NCI-H2227 (cell line): ENCODE data around the gene ZBTB39.
"Not testable (repeated sequence)": the region's sequence is repeated elsewhere in the genome, so short reads cannot be mapped to it uniquely, and the experiment has no call there.

Source experiments
- DNase-seq: peaks from one replicate; lab custom pipeline; 2025; ENCODE audit not compliant: unreplicated experiment; lab: John Stamatoyannopoulos, UW

The ZBTB39 gene

DNA sequence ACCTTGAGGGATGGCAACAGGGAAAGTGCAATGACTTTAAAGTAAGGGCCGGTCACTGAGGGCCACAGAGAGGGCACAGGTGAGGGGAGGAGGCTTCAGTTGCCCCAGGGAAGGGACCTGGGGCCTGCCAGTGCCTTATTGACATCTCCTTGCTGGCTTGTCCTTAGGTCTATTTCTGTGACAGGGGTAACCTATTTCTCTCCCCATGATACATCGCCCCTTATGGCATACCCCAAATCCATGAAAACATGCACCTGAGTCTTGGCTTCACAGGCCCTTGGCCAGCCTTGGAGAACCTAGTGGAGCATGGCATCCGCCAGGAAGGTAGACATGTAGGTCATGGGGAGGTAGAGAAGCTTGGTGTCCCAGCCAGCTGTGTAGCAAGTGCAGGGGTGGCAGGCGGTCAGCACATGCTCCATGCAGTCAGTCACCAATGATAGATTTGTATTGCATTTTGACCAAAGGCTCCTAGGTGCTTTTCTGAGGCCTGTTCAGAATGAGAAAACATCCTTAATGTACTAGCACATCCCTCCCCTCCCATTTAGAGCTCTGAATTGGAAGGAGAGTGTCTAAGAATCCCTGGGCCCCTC, 25.3 kb downstream of the ZBTB39 start:
- no peak for DNase-seq

DNA sequence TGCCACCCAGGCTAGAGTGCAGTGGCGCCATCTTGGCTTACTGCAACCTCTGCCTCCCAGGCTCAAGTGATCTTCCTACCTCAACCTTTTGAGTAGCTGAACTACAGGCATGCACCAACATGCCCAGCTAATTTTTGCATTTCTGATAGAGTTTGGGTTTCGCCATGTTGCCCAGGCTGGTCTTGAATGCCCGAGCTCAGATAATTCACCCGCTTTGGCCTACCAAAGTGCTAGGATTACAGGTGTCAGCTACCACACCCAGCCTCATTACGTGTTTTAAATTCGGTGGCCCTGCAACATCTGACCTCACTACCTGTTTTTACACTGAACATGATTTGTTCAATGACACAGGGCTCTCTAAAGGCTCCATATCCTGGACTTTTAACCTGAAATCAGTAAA, 26.1 kb downstream of the ZBTB39 start:
- no peak for DNase-seq

DNA sequence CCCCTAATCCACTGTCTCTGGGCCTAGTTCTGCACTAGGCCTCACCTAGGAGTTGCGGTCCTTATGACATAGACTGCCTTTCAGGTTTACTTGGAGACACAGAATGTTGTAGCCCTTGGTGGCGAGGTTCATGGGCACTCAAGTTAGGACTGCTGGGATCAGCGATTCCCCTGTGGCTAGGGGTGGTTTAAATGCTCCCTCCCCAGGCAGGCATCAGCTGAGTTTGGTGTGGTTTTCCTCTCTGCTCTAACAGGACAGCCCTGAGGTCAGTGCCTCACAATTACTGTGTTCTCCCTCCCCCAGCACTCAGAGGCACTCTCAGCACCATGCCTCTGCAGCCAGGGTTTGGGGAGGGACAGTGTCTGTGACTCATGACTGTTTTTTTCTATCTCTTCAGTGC, 26.7 kb downstream of the ZBTB39 start:
- no peak for DNase-seq

DNA sequence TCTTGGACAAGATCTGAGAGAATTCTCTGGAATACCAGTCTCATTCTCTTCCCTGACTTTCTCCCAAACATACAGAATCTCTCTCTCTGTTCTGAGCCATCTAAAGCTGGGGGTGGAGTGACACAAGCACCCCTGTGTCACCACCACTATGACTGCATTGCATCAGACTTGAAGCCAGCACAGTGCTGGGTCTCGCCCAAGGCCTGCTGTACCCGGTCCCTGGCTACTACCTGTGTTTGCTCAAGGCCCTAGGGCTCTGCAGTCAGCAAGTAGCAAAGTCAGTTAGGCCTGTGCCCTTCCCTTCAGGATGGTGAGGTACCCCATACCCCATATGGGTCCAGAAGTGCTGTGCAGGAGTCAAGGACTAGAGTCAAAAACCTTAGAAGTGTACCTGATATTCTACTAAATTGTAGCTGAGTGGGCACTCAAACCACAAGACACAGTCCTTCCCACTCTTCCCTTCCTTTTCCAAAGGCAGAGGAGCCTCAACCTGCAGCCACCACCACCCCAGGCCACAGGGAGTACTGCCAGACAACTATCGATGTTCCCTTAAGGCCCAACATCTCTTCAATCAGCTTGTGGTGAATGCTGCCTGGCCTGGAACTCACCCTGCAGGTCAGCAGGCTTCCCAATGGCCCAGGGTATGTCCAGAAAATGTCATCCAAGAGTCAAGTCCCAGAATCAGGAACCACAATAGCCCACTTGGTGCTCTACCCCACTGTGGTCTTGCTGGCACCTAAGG, 27.8 kb downstream of the ZBTB39 start:
- DNase-seq: no peak

DNA sequence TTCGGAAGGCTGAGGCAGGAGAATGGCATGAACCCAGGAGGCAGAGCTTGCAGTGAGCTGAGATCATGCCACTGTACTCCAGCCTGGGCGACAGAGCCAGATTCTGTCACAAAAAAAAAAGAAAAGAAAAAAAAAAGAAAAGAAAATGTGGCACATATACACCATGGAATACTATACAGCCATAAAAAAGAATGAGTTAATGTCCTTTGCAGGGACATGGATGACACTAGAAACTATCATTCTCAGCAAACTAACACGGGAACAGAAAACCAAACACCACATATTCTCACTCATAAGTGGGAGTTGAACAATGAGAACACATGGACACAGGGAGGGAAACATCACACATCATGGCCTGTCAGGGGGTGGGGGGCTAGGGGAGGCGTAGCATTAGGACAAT, 29.0 kb downstream of the ZBTB39 start:
- DNase-seq: not testable (repeated sequence)

DNA sequence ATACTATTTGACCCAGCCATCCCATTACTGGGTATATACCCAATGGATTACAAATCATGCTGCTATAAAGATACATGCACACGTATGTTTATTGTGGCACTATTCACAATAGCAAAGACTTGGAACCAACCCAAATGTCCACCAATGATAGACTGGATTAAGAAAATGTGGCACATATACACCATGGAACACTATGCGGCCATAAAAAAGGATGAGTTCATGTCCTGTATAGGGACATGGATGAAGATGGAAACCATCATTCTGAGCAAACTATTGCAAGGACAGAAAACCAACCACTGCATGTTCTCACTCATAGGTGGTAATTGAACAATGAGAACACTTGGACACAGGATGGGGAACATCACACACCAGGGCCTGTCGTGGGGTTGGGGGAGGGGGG, 32.1 kb downstream of the ZBTB39 start:
- DNase-seq: not testable (repeated sequence)

DNA sequence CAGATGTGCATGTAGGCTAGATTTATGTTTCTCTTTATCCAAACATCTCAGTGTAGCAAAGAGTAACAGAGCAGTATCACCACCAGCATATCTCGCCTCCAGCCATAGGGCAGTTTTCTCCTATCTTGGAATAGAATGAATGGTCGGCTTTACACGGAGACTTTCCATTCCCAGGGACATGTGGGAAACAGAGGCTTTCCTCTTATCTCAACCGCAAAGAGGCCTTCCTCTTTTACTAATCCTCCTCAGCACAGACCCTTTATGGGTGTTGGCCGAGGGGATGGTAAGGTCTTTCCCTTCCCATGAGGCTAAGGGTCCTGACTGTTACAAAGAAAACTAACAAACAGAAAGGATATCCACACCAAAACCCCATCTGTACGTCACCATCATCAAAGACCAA, 37.4 kb downstream of the ZBTB39 start:
- DNase-seq: not testable (repeated sequence)

DNA sequence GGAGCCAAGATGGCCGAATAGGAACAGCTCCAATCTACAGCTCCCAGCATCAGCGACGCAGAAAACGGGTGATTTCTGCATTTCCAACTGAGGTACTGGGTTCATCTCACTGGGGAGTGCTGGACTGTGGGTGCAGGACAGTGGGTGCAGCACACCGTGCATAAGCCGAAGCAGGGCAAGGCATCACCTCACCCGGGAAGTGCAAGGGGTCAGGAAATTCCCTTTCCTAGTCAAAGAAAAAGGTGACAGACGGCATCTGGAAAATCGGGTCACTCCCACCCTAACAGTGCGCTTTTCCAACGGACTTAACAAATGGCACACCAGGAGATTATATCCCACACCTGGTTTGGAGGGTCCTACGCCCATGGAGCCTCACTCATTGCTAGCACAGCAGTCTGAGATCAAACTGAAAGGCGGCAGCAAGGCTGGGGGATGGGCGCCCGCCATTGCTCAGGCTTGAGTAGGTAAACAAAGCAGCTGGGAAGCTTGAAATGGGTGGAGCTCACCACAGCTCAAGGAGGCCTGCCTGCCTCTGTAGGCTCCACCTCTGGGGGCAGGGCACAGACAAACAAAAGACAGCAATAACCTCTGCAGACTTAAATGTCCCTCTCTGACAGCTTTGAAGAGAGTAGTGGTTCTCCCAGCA, 40.2 kb downstream of the ZBTB39 start:
- not testable (repeated sequence) for DNase-seq

DNA sequence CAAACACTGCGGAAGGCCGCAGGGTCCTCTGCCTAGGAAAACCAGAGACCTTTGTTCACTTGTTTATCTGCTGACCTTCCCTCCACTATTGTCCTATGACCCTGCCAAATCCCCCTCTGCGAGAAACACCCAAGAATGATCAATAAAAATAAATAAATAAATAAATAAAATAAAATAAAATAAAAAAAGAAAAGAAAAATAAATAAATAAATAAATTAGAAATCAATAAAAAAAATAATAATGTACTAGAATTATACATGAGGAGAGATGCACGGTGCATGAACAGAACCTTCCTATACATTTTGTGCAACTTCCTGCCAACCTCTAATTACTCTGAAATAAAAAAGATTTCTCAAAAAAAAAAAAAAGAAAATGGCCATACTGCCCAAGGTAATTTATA, 41.2 kb downstream of the ZBTB39 start:
- not testable (repeated sequence) for DNase-seq

DNA sequence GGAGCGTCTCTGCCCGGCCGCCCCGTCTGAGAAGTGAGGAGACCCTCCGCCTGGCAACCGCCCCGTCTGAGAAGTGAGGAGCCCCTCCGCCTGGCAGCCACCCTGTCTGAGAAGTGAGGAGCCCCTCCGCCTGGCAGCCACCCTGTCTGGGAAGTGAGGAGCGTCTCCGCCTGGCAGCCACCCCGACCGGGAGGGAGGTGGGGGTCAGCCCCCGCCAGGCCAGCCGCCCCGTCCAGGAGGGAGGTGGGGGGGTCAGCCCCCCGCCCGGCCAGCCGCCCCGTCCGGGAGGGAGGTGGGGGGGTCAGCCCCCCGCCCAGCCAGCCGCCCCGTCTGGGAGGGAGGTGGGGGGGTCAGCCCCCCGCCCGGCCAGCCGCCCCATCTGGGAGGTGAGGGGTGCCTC, 42.8 kb downstream of the ZBTB39 start:
- DNase-seq: not testable (repeated sequence)

DNA sequence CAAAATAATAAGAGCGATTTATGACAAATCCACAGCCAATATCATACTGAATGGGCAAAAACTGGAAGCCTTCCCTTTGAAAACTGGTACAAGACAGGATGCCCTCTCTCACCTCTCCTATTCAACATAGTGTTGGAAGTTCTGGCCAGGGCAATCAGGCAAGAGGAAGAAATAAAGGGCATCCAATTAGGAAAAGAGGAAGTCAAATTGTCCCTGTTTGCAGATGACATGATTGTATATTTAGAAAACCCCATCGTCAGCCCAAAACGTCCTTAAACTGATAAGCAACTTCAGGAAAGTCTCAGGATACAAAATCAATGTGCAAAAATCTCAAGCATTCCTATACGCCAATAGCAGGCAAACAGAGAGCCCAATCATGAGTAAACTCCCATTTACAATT, 44.1 kb downstream of the ZBTB39 start:
- not testable (repeated sequence) for DNase-seq

DNA sequence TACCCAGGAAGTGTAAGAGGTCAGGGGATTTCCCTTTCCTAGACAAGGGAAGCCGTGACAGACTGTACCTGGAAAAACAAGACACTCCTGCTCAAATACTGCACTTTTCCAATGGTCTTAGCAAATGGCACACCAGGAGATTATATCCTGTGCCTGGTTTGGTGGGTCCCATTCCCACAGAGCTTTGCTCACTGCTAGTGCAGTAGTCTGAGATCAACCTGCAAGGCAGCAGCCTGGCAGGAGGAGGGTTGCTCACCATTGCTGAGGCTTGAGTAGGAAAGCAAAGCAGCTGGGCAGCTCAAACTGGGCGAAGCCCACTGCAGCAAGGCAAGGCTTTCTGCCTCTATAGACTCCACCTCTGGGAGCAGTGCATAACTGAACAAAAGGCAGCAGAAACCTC, 47.9 kb downstream of the ZBTB39 start:
- no peak for DNase-seq

DNA sequence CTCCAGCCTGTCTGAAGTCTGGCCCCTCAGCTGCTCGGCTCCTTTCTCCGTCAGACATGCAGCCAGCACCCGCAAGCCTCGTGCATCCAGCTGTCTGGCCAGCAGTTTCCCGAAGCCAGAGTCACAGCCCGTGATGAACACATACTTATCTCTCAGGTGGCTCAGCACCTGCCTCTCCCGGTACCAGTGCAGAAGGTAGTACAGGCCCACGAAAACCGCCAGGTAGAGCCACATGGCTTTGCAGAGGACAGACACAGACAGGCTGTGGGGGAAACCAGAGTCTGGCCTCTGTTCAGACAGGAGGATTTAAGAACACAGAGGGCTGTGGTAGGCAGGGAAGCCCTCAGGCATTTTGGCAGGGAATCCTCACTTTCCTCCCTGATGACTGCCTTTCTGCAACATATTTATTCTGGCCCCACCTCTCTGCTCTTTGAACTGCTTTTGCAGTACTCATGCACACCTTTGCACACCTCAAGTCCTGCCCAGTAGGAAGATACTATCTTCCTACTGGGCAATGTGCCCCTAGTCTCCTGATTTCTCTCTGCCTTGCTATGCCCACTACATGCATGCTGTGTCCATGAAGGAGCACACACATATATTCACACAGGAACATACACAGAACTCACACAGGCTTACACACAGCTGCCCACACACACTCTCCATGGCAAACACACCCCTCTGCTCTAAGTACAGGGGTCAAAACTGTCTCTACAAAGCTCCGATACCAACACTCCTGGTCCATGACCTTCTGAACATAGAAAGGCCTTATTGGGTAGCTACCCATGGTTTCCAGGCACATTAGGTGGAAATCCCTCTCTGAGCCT, 48.9 kb downstream of the ZBTB39 start, which contains the start of gene RDH16:
TSS of gene RDH16 (minus strand) at position 380 of the 824 bp plus-strand sequence. CDS start at position 234, 146 bp downstream.
- DNase-seq: no peak

DNA sequence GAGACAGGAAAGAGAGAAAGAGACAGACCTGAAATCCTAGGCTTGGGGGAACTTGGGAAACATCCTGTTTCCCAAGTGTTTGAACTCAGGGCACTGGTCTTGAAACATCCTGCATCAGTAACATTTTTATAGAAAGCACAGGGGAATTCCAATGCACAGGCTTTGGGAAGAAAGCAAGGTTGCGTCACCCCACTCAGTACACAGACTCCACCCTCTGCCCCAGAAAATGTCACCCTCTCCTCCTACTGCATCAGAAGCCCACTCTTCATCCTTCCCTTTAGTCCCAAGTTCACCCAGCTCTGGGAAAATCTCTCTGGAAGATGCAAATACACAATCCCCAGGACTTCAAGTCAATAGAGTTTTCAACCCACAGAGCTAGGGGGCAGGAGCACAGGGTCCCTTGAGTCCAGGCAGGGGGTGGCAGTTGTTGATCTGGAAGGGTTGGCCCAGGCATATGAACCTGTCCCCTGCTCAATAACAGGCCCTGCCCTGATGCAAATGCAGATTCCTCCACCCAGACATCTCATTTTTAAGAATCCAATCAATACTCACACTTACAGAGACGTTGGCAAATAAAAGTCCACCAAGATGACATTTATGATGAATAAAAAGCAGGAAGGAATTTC, 50.6 kb downstream of the ZBTB39 start:
- DNase-seq: no peak

DNA sequence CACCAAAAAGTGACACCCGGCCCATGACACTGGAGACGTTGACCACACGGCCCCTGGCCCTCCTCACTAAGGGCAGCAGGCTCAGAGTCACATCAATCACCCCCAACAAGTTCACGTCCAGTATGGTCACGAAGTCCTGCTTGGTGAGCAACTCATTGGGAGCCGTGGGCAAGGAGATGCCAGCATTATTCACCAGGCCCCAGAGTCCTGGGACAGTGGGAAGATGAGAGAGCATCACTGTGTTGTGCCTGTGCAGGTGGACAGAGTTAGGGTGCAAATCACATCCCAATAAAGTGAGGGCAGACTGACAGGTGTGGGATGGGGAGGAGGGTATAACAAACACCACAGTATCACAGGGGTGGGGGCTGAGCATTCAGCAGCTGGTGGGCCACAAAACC, 51.4 kb downstream of the ZBTB39 start:
- no peak for DNase-seq

DNA sequence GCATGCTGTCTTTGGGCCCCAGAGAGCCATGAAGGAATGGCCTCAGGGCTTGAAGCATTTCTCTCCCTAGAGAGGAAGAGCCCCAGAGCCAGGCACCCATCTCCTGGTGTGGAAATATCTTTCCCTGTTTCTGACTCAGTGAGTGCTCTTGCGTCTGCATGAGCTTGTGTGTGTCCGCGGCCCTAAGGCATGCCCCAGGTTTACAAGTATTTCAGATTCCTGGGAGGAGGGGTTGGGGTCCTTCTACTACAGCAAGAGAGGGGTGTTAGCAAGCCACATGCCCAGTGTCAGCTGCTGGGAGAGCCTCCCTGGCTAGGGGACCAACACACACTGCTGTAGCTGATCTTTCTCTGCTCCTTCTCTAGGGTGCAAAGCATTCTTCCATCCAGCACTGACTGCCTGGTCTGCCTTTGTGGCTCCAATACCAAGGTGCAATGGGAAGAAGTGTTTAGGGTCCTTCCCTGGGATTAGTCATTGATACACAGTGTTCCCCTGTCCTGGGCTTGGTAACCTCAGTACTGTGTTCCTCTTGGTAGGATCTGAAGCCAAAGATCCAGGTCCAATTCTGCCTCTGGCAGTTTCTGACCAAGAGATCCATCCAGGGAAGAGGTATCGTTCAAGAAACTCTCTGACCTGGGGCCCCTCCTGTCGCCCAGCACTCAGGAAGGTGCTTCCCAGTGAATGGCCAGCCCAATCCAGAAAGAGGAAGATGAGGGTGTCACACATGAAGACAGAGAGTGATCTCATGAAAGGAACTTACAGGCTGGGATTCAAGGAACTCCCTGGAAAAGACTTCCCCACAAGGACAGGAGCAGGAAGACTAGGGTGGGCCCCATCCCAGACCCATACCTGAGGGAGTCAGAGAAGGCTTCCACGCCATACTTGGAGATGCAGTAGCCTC, 52.0 kb downstream of the ZBTB39 start:
- no peak for DNase-seq

DNA sequence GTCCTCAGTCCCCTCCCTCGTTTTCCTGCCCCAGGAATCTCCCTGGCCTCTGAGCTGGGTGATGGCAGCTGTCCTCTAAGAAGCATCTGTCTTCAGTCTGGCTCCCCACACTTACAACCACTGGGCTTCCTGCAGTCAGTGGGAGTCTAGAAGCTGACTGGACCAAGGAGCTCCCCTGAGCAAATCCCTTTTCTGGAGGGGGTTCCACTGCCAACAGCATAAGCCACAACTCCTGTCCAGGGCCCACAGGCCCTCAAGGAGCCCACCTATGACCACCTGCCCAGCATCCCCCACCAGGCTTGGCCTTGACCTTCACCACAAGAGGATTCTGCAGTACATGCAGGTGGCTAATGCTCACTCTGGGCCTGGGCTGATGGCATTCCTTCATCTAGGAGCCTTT, 53.0 kb downstream of the ZBTB39 start:
- no peak for DNase-seq

DNA sequence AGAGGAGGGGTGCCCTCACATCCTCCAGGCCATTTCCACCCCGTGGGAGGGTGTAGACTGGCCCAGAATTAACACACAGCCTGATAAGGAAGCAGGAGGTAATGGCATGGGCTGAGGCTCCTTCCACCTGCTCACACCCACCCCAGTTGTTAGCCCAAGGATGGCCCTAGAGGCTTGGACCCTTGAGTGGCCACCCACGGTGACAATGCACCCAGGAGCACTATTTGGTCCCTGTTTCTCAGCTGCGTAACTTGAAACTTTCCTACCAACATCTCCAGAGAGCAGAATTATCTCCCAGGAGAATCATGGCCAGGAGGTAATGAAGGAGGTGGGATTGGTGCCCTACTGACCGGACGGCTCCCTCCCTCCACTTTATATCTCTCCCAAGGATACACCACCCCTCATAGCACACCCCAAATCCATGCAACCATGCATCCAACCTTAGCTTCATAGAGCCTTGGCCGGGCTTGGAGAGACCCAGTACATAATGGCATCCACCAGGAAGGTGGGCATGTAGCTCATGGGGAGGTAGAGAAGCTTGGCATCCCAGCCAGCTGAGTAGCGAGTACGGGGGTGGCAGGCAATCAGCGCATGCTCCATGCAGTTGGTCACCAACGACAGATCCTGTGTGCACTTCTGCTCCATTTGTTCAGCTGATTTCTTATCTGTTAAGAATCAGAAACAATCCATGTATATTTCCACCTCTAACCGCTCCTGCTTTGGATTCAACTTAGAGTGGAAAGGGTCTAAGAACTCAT, 54.6 kb downstream of the ZBTB39 start:
- DNase-seq: no peak

DNA sequence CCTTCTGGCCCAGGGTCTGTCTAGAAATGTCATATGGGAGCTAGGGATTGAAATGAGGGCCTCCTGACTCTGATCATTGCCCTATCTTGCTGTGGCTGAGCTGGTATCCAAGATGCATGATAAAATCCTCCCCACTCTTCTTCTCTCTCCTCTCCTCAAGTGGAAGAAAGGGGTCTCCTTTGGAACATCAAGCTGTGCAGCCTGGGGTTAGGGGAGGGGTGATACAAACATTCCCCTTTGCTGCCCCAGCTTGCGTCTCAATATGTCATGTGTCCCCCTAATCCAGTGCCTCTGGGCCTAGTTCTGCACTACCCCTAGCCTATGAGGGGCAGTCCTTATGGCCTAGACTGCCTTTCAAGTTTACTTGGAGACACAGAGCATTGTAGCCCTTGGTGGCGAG, 57.5 kb downstream of the ZBTB39 start:
- no peak for DNase-seq
